GM18498 (cell line): ENCODE measurements around the gene PRKCH.
A peak's percentile ranks its signal among the peaks of the same experiment; 100 is the strongest.

Experiments used
- ATAC-seq: cut with Tn5 transposase; IDR thresholded peaks from one replicate; pipeline ENCODE4 v1.9.1; 2021; ENCODE audit warnings: mild to moderate bottlenecking, moderate library complexity; ENCODE audit not compliant: unreplicated experiment

The PRKCH gene

GRCh38 chr14:61561657-61562276, 240.4 kb downstream of the PRKCH start:
- ATAC-seq = no peak

- ATAC-seq = no peak
Measured at GRCh38 chr14:61562321-61563161, 241.2 kb downstream of the PRKCH start.

GRCh38 chr14:61563162-61563511, 241.8 kb downstream of the PRKCH start:
- no peak for ATAC-seq

- no peak for ATAC-seq
Measured at GRCh38 chr14:61563880-61564617, 242.7 kb downstream of the PRKCH start.

GRCh38 chr14:61564618-61565091, 243.3 kb downstream of the PRKCH start:
- no peak for ATAC-seq

GRCh38 chr14:61565181-61565580, 243.8 kb downstream of the PRKCH start:
- no peak for ATAC-seq

- no peak for ATAC-seq
Measured at GRCh38 chr14:61565836-61566536, 244.6 kb downstream of the PRKCH start.

GRCh38 chr14:61566537-61567225, 245.3 kb downstream of the PRKCH start:
- no peak for ATAC-seq

- ATAC-seq = no peak
Measured at GRCh38 chr14:61567838-61568571, 246.6 kb downstream of the PRKCH start.

GRCh38 chr14:61568572-61569011, 247.2 kb downstream of the PRKCH start:
- peak; percentile 94 for ATAC-seq

GRCh38 chr14:61569308-61569707, 247.9 kb downstream of the PRKCH start:
- ATAC-seq = no peak

GRCh38 chr14:61569812-61570548, 248.6 kb downstream of the PRKCH start:
- ATAC-seq = no peak

- ATAC-seq = no peak
Measured at GRCh38 chr14:61570549-61571290, 249.3 kb downstream of the PRKCH start.

- ATAC-seq = no peak
Measured at GRCh38 chr14:61571917-61572316, 250.5 kb downstream of the PRKCH start.

GRCh38 chr14:61573321-61573720, 251.9 kb downstream of the PRKCH start:
- no peak for ATAC-seq

- ATAC-seq = no peak
Measured at GRCh38 chr14:61573748-61574513, 252.6 kb downstream of the PRKCH start.

- ATAC-seq = no peak
Measured at GRCh38 chr14:61574514-61574807, 253.1 kb downstream of the PRKCH start.

GRCh38 chr14:61575126-61575525, 253.7 kb downstream of the PRKCH start:
- no peak for ATAC-seq
